Ovary (tissue), 9 donors: ENCODE measurements around the gene SNX9. TPM values are rescaled to one million over a fixed set of nuclear protein-coding genes. Genes with fewer than 3 reads are reported as not detected.

Source experiments
- DNase-seq, 5 donors: peaks; one replicate each; pipeline ENCODE4 v3.0.0-alpha.2; 2019 to 2020
- H3K27ac ChIP-seq, 2 donors: fragments of 200-600 bp; one replicate each; pipeline versions ENCODE4 v1.5.1 to v1.8.0; 2019 to 2022
- H3K27me3 ChIP-seq: fragments of 200-600 bp; one replicate; pipeline ENCODE4 v1.8.0; 2022
- H3K36me3 ChIP-seq: fragments of 200-600 bp; sonication (generic); one replicate; pipeline ENCODE4 v1.5.1; 2019
- H3K4me1 ChIP-seq: one replicate; pipeline ENCODE4 v1.8.1; 2013; ENCODE audit warnings: mild to moderate bottlenecking, moderate library complexity; ENCODE audit not compliant: insufficient read depth
- H3K4me3 ChIP-seq: fragments of 200-600 bp; sonication (generic); one replicate; pipeline ENCODE4 v1.5.1; 2017
- H3K9me3 ChIP-seq, 2 donors: fragments of 200-600 bp in 1 of 2; sonication (generic) in 1 of 2; one replicate each; pipeline versions ENCODE4 v1.5.1 to v1.8.1; 2013 to 2019; ENCODE audit warnings: mild to moderate bottlenecking in 1 of 2, moderate library complexity in 1 of 2
- EP300 ChIP-seq: sonication (generic); formaldehyde crosslinking; IDR thresholded peaks from one replicate; pipeline ENCODE4 v1.6.1; 2017; ENCODE audit warnings: antibody characterized with exemption
- POLR2A ChIP-seq: fragments of 450-650 bp; IDR thresholded peaks from one replicate; pipeline ENCODE4 v1.6.1; 2017; ENCODE audit warnings: antibody characterized with exemption, mild to moderate bottlenecking, moderate library complexity
- WGBS, 3 donors: extraction: QIAGEN DNeasy Blood & Tissue Kit in 1 of 3; methylation state at CpG; one replicate each; pipeline versions ENCODE4 v1.1.5 to v1.1.7; 2013 to 2017; 5-methylcytosine and 5-hydroxymethylcytosine counted together
- intact Hi-C, 4 donors: fragments of 100-400 bp; cut with DNase I; formaldehyde crosslinking; loops; one replicate each; pipeline versions ENCODE4 v1.11.0 to v1.15.1; 2022 to 2023
- polyA plus RNA-seq, 2 donors: library from polyadenylated mRNA; stranded (reverse); fragments of 200-250 nt in 1 of 2; fragments of 350-450 nt in 1 of 2; fragmentation: Illumina TruSeq in 1 of 2; extraction: RNeasy Lipid Tissue Mini Kit (QIAGEN cat#74804) in 1 of 2; gene quantifications; one replicate each; pipeline ENCODE4 v1.2.3, GENCODE V29; 2013 to 2014
- total RNA-seq, 7 donors: library from RNA; depleted of rRNA in 2 of 7; stranded (reverse); fragments of >200 nt in 2 of 7; fragmentation: NEBNext Ultra II Directional in 3 of 7; extraction: Animal tissue kit (Norgen Biotek cat#: 25700) in 3 of 7; gene quantifications; one replicate each; pipeline versions ENCODE4 v1.1.0 to v1.2.4, GENCODE V29; 2016 to 2023
- TF ChIP-seq, protein P1 (sequence below), 3 donors: fragments of 450-650 bp in 2 of 3; fragments of 200-600 bp in 1 of 3; IDR thresholded peaks; one replicate each; pipeline versions ENCODE4 v1.5.1 to v1.8.0; 2016 to 2022; ENCODE audit warnings: antibody characterized with exemption in 3 of 3, mild to moderate bottlenecking in 1 of 3
- donor health status: DM: no; HTN: no; CAD: no; lungs with moderate emphysema.
- donor health status: DM: no; HTN: no; CAD: no.
- donor health status: Bipolar disorder and iron deficiency.
- donor health status: DM: yes; HTN: yes; CAD: no.
- donor health status: DM: no; HTN: no; CAD: no.
- donor health status: DM: yes; HTN: yes; CAD: no.

Gene SNX9
- total and polyA plus RNA-seq, 9 donors, result 31.2 to 48.0 (median 38.7) TPM

GRCh38 chr6:157929076-157929475 is 106.0 kb downstream of the SNX9 start:
- H3K4me3 ChIP-seq, result no peak overlapping the region
- H3K9me3 ChIP-seq, result no peaks in the 10 kb centered on the region
- H3K4me1 ChIP-seq, result no peaks in the 10 kb centered on the region
- H3K36me3 ChIP-seq, result no peaks in the 10 kb centered on the region
- no peaks in the 10 kb centered on the region for H3K27me3 ChIP-seq
- DNase-seq, result no peak
- no peak overlapping the region for H3K27ac ChIP-seq
- TF ChIP-seq, protein P1, sequence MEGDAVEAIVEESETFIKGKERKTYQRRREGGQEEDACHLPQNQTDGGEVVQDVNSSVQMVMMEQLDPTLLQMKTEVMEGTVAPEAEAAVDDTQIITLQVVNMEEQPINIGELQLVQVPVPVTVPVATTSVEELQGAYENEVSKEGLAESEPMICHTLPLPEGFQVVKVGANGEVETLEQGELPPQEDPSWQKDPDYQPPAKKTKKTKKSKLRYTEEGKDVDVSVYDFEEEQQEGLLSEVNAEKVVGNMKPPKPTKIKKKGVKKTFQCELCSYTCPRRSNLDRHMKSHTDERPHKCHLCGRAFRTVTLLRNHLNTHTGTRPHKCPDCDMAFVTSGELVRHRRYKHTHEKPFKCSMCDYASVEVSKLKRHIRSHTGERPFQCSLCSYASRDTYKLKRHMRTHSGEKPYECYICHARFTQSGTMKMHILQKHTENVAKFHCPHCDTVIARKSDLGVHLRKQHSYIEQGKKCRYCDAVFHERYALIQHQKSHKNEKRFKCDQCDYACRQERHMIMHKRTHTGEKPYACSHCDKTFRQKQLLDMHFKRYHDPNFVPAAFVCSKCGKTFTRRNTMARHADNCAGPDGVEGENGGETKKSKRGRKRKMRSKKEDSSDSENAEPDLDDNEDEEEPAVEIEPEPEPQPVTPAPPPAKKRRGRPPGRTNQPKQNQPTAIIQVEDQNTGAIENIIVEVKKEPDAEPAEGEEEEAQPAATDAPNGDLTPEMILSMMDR (IDR thresholded peaks at IDR 0.05), result no peak
- TF ChIP-seq POLR2A, result no peak
- 91 to 96% (median 96%) methylated on average over 7 of the region's 7 CpGs for WGBS, 3 donors
- intact Hi-C loops, result no loop called here

DNA sequence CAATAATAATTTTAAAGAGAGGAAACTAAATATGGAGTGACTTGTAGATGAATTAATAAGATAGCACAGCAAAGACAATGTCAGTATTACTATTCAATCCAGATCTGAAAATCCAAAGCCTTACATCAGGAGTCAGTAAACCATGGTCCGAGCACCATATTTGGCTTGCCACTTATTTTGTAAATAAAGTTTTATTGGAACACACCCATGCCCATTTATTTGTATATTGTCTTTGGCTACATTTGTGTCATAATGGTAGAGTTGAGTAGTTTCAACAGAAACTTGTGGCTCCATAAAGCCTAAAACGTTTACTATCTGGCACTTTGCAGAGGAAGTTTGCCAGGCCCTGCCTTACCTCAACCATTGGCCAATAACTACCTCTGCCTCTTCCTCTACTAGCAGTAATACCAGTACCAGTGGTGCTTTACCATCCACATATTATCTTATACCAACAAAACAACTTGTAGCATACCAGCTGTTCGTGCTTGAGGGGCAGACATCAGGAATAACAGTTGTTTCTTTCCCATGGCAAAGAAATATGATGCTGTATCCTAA is 106.8 kb downstream of the SNX9 start:
- 85 to 89% (median 88%) methylated on average over 3 of the region's 3 CpGs for WGBS, 3 donors
- H3K27ac ChIP-seq, result no peak overlapping the region
- no peaks in the 10 kb centered on the region for H3K4me1 ChIP-seq
- no peak for DNase-seq
- H3K9me3 ChIP-seq, result no peaks in the 10 kb centered on the region
- H3K36me3 ChIP-seq, result no peaks in the 10 kb centered on the region
- no peaks in the 10 kb centered on the region for H3K27me3 ChIP-seq
- H3K4me3 ChIP-seq, result no peak overlapping the region
- intact Hi-C loops, result no loop called here
- TF ChIP-seq, protein P1 (IDR thresholded peaks at IDR 0.05), result no peak
- TF ChIP-seq POLR2A, result no peak
- TF ChIP-seq EP300, result no peak

DNA sequence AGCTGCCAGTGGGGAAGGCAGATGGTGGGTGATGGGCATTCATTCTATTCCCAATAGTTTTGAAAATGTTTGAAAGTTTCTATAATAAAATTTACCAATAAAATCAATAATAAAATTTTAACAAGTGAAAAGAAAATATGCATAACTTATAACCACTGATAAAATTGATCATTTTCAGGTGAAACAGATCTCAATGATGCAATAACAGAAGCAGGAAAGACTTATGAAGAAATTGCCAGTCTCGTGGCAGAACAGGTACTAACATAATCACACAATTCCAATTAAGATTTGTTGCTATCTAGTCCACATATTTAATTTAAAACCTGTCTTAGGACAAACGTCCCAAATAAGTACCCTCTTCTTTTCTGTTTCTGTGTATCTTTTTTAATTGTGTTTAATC is 112.7 kb downstream of the SNX9 start:
- no peaks in the 10 kb centered on the region for H3K9me3 ChIP-seq
- H3K36me3 ChIP-seq, result no peaks in the 10 kb centered on the region
- TF ChIP-seq EP300, result no peak
- TF ChIP-seq, protein P1 (IDR thresholded peaks at IDR 0.05), result no peak
- TF ChIP-seq POLR2A, result no peak
- no peak for DNase-seq
- no peaks in the 10 kb centered on the region for H3K4me1 ChIP-seq
- WGBS, 3 donors, result 68 to 75% (median 70%) methylated on average over 2 of the region's 2 CpGs
- intact Hi-C loops, result no loop called here
- H3K4me3 ChIP-seq, result no peak overlapping the region
- H3K27me3 ChIP-seq, result no peaks in the 10 kb centered on the region
- H3K27ac ChIP-seq, result no peak overlapping the region

DNA sequence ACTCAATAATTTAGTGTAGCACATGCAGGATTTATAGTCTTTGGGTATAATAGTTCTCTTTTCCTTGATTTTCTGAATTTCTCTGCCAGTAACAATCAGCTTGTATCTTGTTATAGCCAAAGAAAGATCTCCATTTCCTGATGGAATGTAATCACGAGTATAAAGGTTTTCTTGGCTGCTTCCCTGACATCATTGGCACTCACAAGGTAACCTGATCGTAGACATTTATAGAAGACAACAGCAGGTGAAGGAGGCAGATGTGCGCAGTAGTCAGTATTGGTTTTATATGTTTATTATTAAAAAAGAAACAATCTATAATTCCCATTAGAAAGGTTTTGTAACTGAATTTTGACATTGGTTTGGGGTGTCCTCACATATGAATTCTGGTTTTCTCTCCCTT is 114.3 kb downstream of the SNX9 start:
- intact Hi-C loops, result no loop called here
- Histone ChIP-seq H3K4me3 (no peak overlapping the region), H3K36me3 (no peaks in the 10 kb centered on the region), H3K4me1 (no peaks in the 10 kb centered on the region), H3K27ac (no peak overlapping the region), H3K27me3 (no peaks in the 10 kb centered on the region), H3K9me3 (no peaks in the 10 kb centered on the region)
- TF ChIP-seq, protein P1 (IDR thresholded peaks at IDR 0.05), result no peak
- no peak for TF ChIP-seq EP300
- TF ChIP-seq POLR2A, result no peak
- no peak for DNase-seq
- WGBS, 3 donors, result 86% methylated on average over 3 of the region's 3 CpGs
